Right lobe of liver (tissue), 6 donors: ENCODE results near the gene SPHK1. TPM values are rescaled to one million over a fixed set of nuclear protein-coding genes. Genes with fewer than 3 reads are reported as not detected.

Experiments used
- ATAC-seq, 4 donors: fragments of 200-7000 bp; cut with Tn5 transposase; one replicate each; pipeline ENCODE4 v1.9.1; 2020; ENCODE audit warnings: mild to moderate bottlenecking in 4 of 4, moderate library complexity in 4 of 4
- DNase-seq, 3 donors: peaks; one replicate each; pipeline ENCODE4 v3.0.0-alpha.2; 2020
- H3K27ac ChIP-seq, 3 donors: fragments of 200-600 bp; one replicate each; pipeline ENCODE4 v1.8.0; 2022
- H3K27me3 ChIP-seq, 2 donors: fragments of 200-600 bp; one replicate each; pipeline ENCODE4 v1.8.0; 2022
- H3K36me3 ChIP-seq, 4 donors: fragments of 200-600 bp; sonication (generic) in 1 of 4; one replicate each; pipeline versions ENCODE4 v1.5.1 to v1.8.0; 2017 to 2022; ENCODE audit warnings: control low read depth in 1 of 4
- H3K4me1 ChIP-seq, 4 donors: fragments of 200-600 bp; sonication (generic) in 1 of 4; one replicate each; pipeline versions ENCODE4 v1.5.1 to v1.8.0; 2017 to 2022; ENCODE audit warnings: control low read depth in 1 of 4
- H3K4me3 ChIP-seq, 3 donors: fragments of 200-600 bp; one replicate each; pipeline ENCODE4 v1.8.0; 2022
- H3K9me3 ChIP-seq, 4 donors: fragments of 200-600 bp; sonication (generic) in 1 of 4; one replicate each; pipeline versions ENCODE4 v1.5.1 to v1.8.0; 2017 to 2022; ENCODE audit warnings: control low read depth in 1 of 4
- CTCF ChIP-seq, 4 donors: fragments of 200-600 bp in 3 of 4; fragments of 450-650 bp in 1 of 4; IDR thresholded peaks; one replicate each; pipeline versions ENCODE4 v1.5.1 to v1.8.0; 2016 to 2022; ENCODE audit warnings: antibody characterized with exemption in 4 of 4, mild to moderate bottlenecking in 2 of 4
- POLR2A ChIP-seq: fragments of 450-650 bp; IDR thresholded peaks from one replicate; pipeline ENCODE4 v1.6.1; 2017; ENCODE audit warnings: antibody characterized with exemption, mild to moderate bottlenecking
- WGBS: methylation state at CpG from one replicate; pipeline ENCODE4 v1.1.6; 2018; ENCODE audit warnings: low coverage, low lambda C conversion rate; ENCODE audit not compliant: insufficient coverage; ENCODE audit errors: missing lambda C conversion rate; 5-methylcytosine and 5-hydroxymethylcytosine counted together
- intact Hi-C, 2 donors: fragments of 100-400 bp; cut with DNase I; formaldehyde crosslinking; loops; one replicate each; pipeline versions ENCODE4 v1.11.2 to v1.14.1; 2022
- long read RNA-seq: library from polyadenylated mRNA; unstranded; transcript quantifications from one replicate; pipeline ENCODE4 v2.0.0, GENCODE V29; 2019
- total RNA-seq, 6 experiments: library from RNA; depleted of rRNA in 2 of 6; stranded (reverse); fragments of >200 nt in 2 of 6; fragmentation: NEBNext Ultra II Directional in 3 of 6; extraction: Animal tissue kit (Norgen Biotek cat#: 25700) in 3 of 6; gene quantifications; one replicate each; pipeline versions ENCODE4 v1.1.0 to v1.2.4, GENCODE V29; 2016 to 2023
- donor health status: DM: no; HTN: yes; CAD: no.
- donor health status: DM: no; HTN: no; CAD: no.
- donor health status: DM: no; HTN: no; CAD: no.
- donor health status: DM: no; HTN: yes; CAD: no.
- donor health status: DM: no; HTN: yes; CAD: no.

The SPHK1 gene
- 1 to 10 TPM in 4 of 6 experiments, under 1 TPM in 2; 0.35 to 2.6 (median 1.5) TPM for total RNA-seq
- long read RNA-seq, result 0 reads

- no peaks in the 10 kb centered on the region for H3K27me3 ChIP-seq
- peak within 1 kb of the TSS; percentile 21 to 79 (median 43) for H3K27ac ChIP-seq
- H3K9me3 ChIP-seq, result no peaks in the 10 kb centered on the region
- H3K4me3 ChIP-seq, result peak within 1 kb of the TSS; percentile 51 to 55 (median 54)
- WGBS, result 0% methylated on average over 22 of the region's 118 CpGs
- ATAC-seq (peak; percentile 76 to 89 (median 85)), DNase-seq (peak; percentile 78 to 84 (median 80))
- peak; percentile 44 for TF ChIP-seq POLR2A
- TF ChIP-seq CTCF (IDR thresholded peaks at IDR 0.05), result peak in 1 of 4 donors; percentile 3
- H3K4me1 ChIP-seq, result peaks cover 0 to 34% (median 8%) of the 10 kb centered on the region in 4 donors
- H3K36me3 ChIP-seq, result no peaks in the 10 kb centered on the region
- intact Hi-C loops, result no loop called here
Measured at GRCh38 chr17:76384222-76384986, at the start of gene SPHK1. TSS of gene SPHK1 (plus strand) at chr17:76384609. CDS start at chr17:76385645, 1,036 bp downstream.

- peaks cover 0 to 7% (median under 1%) of the 10 kb centered on the region in 4 donors for H3K36me3 ChIP-seq
- ATAC-seq, result no peak
Measured at GRCh38 chr17:76335716-76336381, 48.6 kb upstream of the SPHK1 start.

GRCh38 chr17:76336756-76337412 is 47.5 kb upstream of the SPHK1 start:
- TF ChIP-seq POLR2A (no peak), CTCF (IDR thresholded peaks at IDR 0.05) (no peak)
- peak in 1 of 3 donors; percentile 9 for DNase-seq
- WGBS, result 92% methylated on average over 7 of the region's 7 CpGs
- Histone ChIP-seq H3K36me3 (peaks cover 0 to 5% (median under 1%) of the 10 kb centered on the region in 4 donors), H3K4me1 (peaks cover 0 to 8% (median 4%) of the 10 kb centered on the region in 4 donors), H3K27me3 (no peaks in the 10 kb centered on the region), H3K4me3 (no peak overlapping the region), H3K27ac (no peak overlapping the region), H3K9me3 (no peaks in the 10 kb centered on the region)
- intact Hi-C loops, result no loop called here
- ATAC-seq, result no peak

More at GRCh38 chr17:76335716-76336381, 48.6 kb upstream of the SPHK1 start:
- H3K4me3 ChIP-seq, result no peak overlapping the region
- H3K27ac ChIP-seq, result no peak overlapping the region
- WGBS, result 98% methylated on average over 4 of the region's 9 CpGs
- peaks cover 0 to 8% (median 4%) of the 10 kb centered on the region in 4 donors for H3K4me1 ChIP-seq
- intact Hi-C loops, result no loop called here
- DNase-seq, result no peak
- no peaks in the 10 kb centered on the region for H3K27me3 ChIP-seq
- H3K9me3 ChIP-seq, result no peaks in the 10 kb centered on the region
- no peak for TF ChIP-seq POLR2A
- TF ChIP-seq CTCF (IDR thresholded peaks at IDR 0.05), result no peak

GRCh38 chr17:76337413-76337777 is 47.0 kb upstream of the SPHK1 start:
- Histone ChIP-seq H3K4me1 (peaks cover 0 to 6% (median 2%) of the 10 kb centered on the region in 4 donors), H3K27me3 (no peaks in the 10 kb centered on the region), H3K27ac (no peak overlapping the region), H3K4me3 (no peak overlapping the region), H3K9me3 (no peaks in the 10 kb centered on the region), H3K36me3 (peaks cover 0 to 10% (median 2%) of the 10 kb centered on the region in 4 donors)
- WGBS, result 88% methylated on average over 4 of the region's 6 CpGs
- DNase-seq (no peak), ATAC-seq (no peak)
- intact Hi-C loops, result no loop called here
- no peak for TF ChIP-seq POLR2A
- no peak for TF ChIP-seq CTCF (IDR thresholded peaks at IDR 0.05)
